G401.6 (cell line): ENCODE measurements around the gene SYNE2.

Source experiments
- FAIRE-seq: peaks from 2 replicates; lab custom pipeline; 2012; peaks lifted over from hg19 to GRCh38; lab: Jason Lieb, UNC

Gene SYNE2

DNA sequence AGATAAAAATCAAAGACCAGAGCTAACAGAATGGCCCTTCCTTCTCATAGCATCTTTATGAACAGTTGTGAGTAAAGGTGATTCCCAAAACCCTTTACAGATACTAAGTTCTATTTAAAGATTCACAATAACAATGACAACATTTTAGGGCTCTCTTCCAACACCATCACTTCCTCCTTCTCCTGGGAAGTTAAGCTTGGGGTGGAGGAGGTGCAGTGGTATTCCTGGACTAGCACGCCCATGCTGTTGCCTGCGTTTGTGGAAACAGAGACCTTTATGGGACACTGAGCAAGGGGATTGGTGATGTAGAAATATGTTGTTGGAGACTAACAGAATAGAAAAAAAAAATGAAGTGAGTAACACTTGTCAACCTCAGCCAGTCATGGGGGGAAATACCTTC lies 22.5 kb downstream of the SYNE2 start:
- FAIRE-seq = no peak

DNA sequence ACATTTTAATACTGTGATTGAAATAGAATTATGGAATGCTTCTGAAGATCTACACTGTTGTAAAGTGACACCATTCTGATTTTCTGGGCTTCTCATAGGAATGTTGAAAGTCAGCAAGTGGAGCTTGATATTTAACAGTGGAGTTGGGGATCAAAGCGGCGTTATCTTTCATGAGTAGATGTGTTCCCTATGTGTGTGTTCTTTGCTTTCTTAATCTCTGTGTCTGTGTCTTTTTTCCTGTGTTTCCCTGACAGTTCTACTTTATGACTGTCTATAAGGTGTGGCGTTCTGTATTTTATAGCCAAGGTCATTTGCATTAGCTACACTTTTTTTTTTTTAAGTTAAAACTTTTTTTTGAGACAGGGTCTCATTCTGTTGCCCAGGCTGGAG lies 24.7 kb downstream of the SYNE2 start:
- FAIRE-seq = no peak

DNA sequence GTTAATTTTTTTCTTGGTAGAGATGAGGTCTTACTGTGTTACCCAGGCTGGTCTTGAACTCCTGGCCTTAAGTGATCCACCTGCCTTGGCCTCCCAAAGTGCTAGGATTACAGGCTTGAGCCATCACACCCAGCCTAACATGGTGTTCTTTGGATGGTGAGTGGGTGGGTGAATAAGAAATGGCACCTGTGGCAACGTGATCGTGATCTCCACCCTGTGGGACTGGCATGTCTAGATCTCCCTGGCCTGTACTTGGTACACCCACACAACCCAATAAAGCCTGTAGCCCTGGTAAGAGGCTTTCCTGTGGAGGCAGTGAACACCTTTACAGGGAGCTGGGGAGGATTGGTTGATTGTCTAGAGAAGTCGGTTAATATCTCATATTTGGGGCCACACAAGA lies 25.2 kb downstream of the SYNE2 start:
- FAIRE-seq = no peak

DNA sequence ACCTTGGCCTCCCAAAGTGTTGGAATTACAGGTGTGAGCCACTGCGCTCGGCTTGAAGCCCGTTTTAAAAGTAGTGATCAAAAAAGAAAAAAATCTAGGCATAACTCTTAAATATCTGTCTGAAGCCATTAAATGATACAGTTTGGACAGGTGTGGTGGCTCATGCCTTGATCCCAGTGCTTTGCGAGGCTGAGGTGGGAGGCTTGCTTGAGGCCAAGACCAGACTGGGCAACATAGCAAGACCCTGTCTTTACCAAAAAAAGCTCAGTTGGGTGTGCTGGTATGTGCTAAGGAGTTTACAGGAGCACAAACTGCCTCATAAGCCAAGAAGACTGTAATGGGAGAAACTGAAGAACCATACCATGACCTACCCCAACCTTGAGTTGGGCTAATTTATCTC lies 26.0 kb downstream of the SYNE2 start:
- FAIRE-seq = no peak

DNA sequence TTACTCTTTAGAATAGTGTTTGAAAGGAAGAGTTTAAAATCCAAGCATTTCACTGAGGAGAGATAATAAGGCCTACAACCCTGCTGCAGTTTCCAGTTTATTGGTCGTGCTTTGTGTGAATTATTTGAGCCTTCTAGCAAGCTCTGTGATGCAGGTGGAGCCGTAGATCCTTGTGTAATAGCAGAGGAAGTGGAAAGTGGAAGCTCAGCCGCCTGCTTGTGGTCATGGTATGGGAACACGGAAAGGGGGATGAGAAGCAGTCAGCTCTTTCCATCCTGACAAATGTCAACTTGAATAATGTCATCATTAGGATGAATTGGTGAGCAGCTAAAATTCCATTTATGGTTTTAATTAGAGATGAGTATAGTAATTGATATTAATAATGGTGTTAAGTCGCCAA lies 29.1 kb downstream of the SYNE2 start:
- FAIRE-seq = no peak

DNA sequence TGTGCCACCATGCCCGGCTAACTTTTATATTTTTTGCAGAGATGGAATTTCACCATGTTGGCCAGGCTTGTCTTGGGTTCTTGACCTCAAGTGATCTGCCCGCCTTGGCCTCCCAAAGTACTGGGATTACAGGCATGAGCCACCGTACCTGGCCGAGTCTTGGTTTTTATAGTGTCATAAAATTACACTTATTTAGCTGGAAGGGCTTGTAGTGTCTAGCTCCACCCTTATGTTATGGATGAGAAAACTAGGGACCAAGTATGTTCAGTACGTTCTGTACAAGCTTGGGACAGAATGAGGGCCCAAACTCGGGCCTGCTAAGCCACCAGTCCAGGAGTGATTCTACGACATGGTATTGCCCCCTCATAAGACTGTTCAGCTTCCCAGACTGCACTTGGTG lies 35.1 kb downstream of the SYNE2 start:
- no peak for FAIRE-seq

DNA sequence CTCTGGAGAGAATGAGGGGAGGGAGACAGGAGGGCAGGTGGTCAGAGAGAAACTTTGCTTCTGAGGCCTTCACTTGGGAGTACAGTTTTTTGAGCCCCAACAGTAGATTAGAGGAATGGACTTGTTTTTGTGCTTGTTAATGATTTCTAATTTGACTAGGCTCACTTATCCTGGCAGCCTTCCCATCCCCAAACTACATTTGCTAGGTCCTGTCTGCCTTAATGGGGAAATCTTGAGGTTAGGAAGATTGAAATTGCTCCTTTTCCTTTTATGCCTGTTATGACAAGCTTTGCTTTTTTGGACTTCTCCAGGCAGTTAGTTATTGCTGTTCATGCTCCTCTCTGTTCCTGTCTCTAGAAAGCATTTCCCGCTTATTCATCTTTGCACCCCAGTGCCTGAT lies 37.7 kb downstream of the SYNE2 start:
- no peak for FAIRE-seq

DNA sequence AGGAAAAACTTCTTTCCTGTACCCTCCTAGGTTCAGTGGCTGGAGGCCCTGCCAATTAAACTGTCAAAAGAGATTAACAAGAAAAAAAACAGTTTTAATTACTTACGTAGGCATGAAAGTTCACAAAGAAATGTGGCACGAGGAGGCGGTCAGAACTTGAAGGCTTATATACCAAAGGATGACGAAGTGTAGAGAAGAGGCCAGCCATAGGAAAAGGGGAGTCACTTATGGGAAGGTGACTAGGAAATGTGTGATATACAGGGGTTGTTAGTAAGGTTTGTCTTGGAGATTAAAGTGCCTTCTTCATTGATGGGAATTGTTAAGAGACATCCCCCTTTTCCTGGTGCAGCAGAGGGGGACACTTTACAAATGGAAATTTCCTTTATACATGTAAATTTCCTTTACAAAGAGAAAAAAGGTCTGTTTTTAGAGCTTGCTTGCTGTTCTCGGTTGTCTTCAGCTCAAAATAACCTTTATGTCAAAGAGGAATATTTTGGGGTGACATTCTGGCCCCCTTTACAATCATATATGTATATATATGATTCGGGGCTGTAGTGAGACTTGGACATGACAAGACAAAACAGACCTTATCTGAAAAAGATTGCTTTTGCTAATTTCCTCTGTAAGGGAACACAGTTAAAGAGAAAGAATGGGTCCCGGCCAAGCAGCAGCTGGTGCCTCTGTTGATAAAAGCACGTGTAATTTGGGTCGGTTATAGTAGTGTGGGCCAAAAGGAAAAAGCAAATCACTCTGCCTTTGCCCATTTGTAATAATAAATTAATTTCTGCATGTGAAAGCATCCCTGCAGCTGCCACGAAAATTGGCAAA lies 38.6 kb downstream of the SYNE2 start:
- FAIRE-seq = peak; percentile 94

DNA sequence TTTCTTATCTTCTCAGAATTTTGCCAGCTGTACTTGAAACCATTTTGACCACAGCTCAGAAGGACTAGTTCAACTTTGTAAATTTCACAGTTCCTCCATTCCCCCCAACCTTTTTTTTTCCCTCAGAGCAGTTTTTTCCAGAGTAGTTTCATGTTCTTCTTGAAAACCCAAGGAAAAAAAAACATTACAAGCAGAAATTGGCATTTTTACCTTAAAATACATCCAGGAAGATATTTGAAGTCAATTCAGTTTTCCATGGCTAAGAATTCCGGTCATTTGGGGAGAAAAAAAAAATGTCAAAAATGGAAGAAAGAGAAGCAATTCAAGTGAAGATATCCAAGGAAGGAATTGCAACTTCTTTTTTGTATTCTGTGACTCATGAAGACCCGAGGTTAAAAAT lies 39.5 kb downstream of the SYNE2 start:
- FAIRE-seq = no peak

DNA sequence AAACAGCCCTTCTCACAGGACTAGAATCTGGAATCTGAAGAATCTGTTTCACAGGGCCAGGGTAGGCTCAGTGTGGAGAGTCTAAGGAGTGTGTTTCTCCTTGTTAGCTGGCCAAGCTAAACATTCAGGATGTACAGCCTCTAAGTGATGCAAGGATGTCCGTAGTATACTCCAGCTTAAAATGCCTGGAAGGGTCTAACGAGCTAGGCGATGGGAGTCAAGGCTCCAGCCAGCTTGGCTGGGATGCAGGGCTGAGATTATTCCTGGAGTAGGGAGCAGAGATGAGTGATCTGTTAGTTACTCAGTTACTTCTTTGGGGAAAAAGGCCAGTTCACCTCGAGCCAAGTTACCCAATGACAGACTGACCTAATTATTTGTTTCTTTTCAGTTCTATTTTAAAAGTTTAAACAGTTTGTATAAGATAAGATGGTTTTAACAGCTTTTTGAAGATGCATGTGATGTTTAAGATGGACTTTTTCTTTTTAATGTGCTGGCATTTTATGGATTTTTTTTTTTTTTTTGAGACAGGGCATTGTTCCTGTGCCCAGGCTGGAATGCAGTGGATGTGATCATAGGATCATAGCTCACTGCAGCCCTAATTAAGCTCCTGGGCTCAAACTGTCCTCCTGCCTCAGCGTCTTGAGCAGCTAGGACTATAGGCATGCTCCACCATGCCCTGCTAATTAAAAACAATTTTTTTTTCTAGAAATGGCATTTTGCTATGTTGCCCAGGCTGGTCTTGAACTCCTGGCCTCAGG lies 41.1 kb downstream of the SYNE2 start:
- no peak for FAIRE-seq

DNA sequence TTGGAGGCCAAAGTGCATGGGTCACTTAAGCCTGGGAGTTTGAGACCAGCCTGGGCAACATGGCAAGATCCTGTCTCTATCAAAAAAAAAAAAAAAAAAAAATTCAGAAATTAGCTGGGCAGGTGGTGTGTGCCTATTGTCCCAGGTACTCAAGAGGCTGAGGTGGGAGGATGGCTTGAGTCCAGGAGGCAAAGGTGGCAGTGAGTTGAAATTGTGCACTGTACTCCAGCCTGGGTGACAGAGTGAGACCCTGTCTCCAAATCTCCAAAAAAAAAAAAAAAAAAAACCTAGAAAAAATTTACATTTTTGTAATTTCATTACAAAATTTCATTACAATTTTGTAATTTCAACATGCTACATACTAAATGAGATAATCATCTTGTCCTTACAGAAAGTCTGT lies 42.7 kb downstream of the SYNE2 start:
- FAIRE-seq = no peak

DNA sequence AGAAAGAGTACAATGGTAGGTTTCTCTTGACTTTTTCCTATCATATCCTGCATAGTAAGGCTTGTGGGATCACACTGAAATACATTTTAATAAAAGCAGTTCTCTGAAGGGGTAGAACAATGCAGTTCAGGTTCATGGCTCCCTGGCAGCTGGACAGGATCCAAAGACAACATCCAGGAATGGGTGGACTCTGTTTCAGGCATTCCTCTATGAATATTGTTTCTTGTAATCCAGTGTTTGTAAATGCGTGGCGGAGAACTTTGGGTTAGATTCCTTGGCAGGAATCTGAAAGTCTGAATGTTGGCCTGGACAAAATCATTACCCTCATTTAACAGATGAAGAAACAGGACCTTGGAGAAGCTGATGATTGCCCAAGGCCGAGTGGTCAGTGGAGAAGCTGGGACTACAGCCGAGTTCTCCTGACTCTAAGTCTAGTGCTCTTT lies 43.5 kb downstream of the SYNE2 start:
- FAIRE-seq = no peak

DNA sequence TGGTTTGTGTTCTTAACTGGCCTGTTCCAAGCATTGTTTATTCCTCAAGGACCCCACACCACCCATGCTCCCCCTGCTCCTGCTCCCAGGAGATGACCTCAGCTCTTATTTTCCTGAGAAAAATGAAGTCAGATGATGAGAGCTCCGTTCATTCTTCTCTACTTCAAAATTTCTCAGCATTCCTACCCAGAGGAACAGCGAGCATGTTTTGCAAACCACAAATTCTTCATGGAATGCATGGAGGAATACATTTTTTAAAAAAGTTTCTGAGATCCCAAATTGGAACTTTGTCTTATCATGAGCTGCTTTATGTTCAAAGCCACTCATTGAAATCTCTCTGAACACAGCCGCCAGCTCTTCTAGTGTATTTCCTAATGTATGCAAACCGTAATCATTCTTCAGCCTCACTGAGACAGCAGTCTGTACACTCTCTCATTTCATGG lies 44.9 kb downstream of the SYNE2 start:
- no peak for FAIRE-seq

DNA sequence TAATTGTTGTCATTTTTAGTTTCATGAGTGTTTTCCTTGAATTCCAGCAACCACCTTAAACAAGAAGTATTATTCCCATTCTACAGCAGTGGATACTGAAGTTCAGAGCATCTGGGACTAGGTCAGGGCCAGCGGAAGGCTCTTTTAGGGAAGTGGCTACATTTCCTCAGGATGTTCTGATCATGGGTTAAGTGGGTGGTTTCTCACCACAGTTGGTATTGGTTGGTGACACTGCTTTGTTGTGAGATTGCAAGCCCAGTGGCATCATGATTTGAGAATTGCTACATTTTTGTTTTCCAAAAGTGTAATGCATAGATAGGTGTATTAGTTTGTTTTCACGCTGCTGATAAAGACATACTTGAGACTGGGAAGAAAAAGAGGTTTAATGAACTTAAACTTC lies 47.1 kb downstream of the SYNE2 start:
- no peak for FAIRE-seq

DNA sequence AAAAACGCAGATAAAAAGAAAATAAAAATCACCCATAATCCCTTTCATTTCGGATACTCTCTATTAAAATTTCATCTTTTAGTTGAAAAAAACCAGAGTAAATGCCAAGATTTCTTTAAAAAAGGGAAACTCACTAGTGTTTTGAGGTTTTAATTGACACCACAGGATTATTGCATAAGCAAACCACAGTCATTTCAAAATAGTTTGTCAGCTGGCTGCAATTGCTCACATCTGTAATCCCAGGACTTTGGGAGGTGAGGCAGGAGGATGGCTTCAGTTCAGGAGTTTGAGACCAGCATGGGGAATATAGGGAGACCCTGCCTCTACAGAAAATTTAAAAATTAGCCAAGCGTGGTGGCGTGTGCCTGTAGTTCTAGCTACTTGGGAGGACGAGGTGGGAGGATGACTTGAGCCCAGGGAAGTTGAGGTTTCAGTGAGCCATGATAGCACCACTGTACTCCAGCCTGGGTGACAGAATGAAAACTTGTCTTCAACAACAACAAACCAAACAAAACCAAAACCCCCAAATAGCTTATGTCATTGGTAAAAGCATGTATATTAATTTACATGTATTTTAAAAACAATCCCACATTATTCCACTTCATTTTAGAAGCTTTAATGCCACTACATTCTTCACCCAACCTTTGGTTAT lies 48.8 kb downstream of the SYNE2 start:
- no peak for FAIRE-seq

DNA sequence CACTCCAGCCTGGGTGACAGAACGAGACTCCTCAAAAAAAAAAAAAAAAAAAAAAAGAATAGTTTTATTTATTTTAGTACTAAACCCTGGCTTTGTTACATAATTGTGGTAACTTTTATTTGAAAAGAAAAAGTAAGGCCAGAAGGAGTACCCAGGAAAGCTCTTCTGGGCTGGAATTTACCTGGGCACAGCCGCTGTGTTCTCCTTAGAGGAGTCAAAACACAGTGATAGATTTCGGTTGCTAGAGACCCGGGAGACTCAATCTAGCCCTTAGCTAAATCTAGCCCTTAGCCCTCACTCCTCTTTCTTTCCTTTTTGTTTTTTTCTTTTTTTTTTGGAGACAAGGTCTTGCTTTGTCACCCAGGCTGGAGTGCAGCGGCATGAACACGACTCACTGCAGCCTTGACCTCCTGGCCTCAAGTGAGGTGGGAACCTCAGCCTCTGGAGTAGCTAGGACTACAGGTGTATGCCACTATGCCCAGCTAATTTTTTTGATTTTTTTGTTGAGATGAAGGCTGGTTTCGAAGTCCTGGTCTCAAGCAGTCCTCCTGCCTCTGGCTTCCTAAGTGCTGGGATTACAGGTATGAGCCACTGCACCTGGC lies 49.7 kb downstream of the SYNE2 start:
- FAIRE-seq = no peak

DNA sequence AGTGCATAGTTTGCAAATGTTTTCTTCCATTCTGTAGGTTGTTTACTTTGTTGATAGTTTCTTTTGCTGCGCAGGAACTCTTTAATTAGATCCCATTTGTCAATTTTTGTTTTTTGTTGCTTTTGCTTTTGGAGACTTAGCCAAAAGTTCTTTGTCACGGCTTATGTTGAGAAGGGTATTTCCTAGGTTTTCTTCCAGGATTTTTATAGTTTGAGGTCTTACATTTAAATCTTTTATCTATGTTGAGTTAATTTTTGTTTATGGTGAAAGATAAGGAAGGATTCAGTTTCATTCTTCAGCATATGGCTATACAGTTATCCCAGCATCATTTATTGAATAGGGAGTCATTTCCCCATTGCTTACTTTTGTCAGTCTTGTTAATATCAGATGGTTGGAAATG lies 51.9 kb downstream of the SYNE2 start:
- FAIRE-seq = no peak

DNA sequence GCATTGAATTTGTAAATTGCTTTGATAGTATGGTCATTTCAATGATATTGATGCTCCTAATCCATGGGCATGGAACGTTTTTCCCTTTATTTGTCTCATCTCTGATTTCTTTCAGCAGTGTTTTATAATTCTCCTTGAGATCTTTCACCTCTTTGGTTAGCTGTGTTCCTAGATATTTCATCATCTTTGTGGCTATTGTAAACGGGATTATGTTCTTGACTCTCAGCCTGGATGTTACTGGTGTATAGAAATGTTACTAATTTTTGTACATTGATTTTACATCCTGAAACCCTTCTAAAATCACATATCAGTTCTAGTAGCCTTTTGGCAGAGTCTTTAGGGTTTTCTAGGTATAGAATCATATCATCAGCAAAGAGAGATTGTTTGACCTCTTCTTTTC lies 52.6 kb downstream of the SYNE2 start:
- no peak for FAIRE-seq

DNA sequence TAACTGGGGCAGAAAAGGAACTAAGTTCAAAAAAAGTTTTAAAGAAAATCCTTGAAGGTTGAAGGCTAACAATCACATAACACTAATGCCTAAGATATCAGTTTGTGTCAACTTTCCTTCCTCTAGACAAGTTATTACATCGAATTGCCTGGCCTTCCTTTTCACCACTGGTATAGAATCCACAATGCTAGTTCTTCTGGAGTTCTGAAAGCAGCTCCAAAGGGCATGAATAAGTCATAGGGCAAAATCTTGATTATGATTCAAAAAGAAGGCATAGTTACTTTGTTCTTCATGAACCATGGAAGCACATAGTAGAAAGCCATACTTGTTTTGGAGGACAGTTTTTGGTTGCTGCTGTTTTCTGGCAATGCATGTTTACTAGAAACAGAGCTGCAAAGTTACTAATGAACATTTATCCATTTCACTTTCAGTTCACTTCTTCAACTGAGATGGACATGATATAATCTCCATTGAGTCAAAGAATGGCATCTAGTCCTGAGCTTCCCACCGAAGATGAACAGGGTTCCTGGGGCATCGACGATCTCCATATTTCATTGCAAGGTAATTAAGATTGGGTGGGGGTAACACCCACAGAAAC lies 56.0 kb downstream of the SYNE2 start:
- FAIRE-seq = no peak

DNA sequence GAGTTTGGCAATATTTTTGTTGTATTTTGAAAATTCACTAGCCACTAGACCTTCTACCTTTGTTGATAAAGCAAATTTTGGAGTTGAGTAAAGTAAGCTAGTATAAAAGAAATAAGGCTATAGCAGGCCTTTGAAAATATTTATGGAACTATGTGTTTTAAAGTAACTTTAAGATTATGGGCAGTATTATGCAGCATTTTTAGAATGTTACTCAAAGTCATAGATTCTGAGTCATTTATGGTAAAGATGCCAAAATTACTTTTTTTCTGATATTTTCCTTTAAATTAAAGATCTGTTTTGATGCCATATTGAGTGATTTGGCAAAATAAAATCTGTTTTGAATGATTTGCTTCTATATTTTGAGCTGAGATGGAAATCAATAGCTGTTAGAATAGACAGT lies 57.2 kb downstream of the SYNE2 start:
- no peak for FAIRE-seq

DNA sequence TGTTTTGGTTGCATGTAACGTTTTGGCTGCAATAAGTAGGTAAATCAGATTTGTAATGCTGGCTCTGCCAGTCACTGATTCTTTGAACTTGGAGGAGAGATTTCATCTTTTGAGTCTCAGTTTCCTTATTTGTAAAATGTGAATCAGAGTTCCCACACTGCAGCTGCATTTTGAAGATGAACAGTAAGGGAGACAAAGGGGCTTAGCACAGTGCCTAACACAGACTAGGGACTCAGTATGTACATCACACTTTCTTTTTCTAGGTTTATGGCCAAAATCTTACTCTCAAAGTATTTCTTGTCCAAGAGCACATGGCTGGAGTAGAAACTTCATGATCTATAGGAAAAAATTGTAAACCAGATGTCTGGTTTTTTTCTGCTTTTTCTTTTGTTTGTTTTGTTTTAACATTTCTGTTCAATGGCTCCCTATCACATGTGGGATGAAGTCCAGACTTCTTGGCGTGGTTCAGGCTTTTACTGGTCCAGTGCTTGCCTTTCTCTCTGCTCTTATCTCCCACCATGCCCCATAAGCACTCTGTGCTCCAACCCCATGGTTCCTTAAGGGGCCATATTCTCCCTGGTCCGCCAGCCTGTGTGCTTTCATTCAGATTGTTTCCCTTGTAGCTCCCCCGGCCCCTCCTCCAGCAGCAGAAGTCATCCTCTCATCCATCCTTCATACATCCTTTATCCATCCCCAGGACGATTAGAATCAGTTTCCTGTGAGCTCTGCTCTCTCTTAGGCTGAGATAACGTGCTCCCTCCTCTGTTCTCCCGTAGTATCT lies 58.0 kb downstream of the SYNE2 start:
- FAIRE-seq = no peak

DNA sequence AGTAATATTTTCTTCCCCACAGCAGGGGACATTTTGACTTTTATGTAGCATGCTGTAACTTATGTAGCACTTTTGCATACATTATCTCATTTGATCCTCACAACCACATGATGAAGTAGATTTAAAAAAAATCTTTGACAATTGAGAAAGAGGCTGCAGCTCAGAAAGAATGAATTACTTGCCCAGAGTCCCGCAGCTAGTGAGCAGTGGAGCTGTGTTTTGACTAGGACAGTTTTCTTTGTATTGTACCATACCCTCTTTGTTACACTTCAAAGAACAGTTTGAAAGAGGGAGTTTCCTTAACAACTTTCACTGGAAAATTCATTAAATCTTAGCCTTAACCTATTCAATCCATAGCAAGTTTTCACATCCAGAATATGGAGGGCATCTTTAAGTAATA lies 58.6 kb downstream of the SYNE2 start:
- FAIRE-seq = no peak
